ENCODE measurements around the gene CSNK1E.
"Not testable (repeated sequence)": the region's sequence is repeated elsewhere in the genome, so short reads cannot be mapped to it uniquely, and the experiment has no call there.

Gene CSNK1E

GRCh38 chr22:38317122-38317994 is at the start of gene CSNK1E:
Gene CSNK1E, minus strand, starts transcription at chr22:38317433. Its CDS starts 3,276 bp downstream, at chr22:38314157.
- peak; percentile 74 for DNase-seq

GRCh38 chr22:38365829-38366228 is 48.6 kb upstream of the CSNK1E start:
- DNase-seq: not testable (repeated sequence)

GRCh38 chr22:38365174-38365573 is 47.9 kb upstream of the CSNK1E start:
- DNase-seq: not testable (repeated sequence)

- DNase-seq: not testable (repeated sequence)
Observed at GRCh38 chr22:38360560-38360959, 43.3 kb upstream of the CSNK1E start.

- not testable (repeated sequence) for DNase-seq
Observed at GRCh38 chr22:38359817-38360216, 42.6 kb upstream of the CSNK1E start.

- DNase-seq: not testable (repeated sequence)
Observed at GRCh38 chr22:38357971-38358370, 40.7 kb upstream of the CSNK1E start.

GRCh38 chr22:38355275-38355674 is 38.0 kb upstream of the CSNK1E start:
- no peak for DNase-seq

- DNase-seq: no peak
Observed at GRCh38 chr22:38353701-38354100, 36.5 kb upstream of the CSNK1E start.

GRCh38 chr22:38353142-38353629 is 36.0 kb upstream of the CSNK1E start:
- peak; percentile 33 for DNase-seq

GRCh38 chr22:38352436-38352835 is 35.2 kb upstream of the CSNK1E start:
- DNase-seq: no peak

- no peak for DNase-seq
Observed at GRCh38 chr22:38350444-38351359, 33.5 kb upstream of the CSNK1E start.

GRCh38 chr22:38348751-38349496 is 31.7 kb upstream of the CSNK1E start:
- no peak for DNase-seq

- no peak for DNase-seq
Observed at GRCh38 chr22:38347944-38348750, 30.9 kb upstream of the CSNK1E start.

- DNase-seq: no peak
Observed at GRCh38 chr22:38347181-38347943, 30.1 kb upstream of the CSNK1E start.

GRCh38 chr22:38346506-38346905 is 29.3 kb upstream of the CSNK1E start:
- DNase-seq: no peak

- DNase-seq: no peak
Observed at GRCh38 chr22:38345782-38346181, 28.5 kb upstream of the CSNK1E start.

GRCh38 chr22:38339893-38340292 is 22.7 kb upstream of the CSNK1E start:
- DNase-seq: not testable (repeated sequence)

- no peak for DNase-seq
Observed at GRCh38 chr22:38338772-38339379, 21.6 kb upstream of the CSNK1E start.

- no peak for DNase-seq
Observed at GRCh38 chr22:38336699-38337098, 19.5 kb upstream of the CSNK1E start.

- no peak for DNase-seq
Observed at GRCh38 chr22:38335077-38335476, 17.8 kb upstream of the CSNK1E start.

Measured in midbrain (tissue), 1 donor.